SK-N-MC (cell line): Measurements from ENCODE around the gene KRT36.

ENCODE experiments used
- EZH2 ChIP-seq: fragments of 200-600 bp; sonication (generic); IDR thresholded peaks from one replicate; pipeline ENCODE4 v1.6.1; 2017; ENCODE audit warnings: antibody characterized with exemption
- POLR2AphosphoS5 ChIP-seq: IDR thresholded peaks from 2 replicates; pipeline ENCODE4 v1.6.1; 2012; ENCODE audit warnings: mild to moderate bottlenecking, low read depth, low read length, borderline replicate concordance

GRCh38 chr17:41440531-41441033, 49.1 kb downstream of the KRT36 start, which contains the start of gene KRT38:
- TF ChIP-seq POLR2AphosphoS5 (no peak), EZH2 (no peak)
